Endothelial cell of umbilical vein (primary cell): Measurements from ENCODE around the gene IRF9. TPM values are rescaled to one million over a fixed set of nuclear protein-coding genes. Genes with fewer than 3 reads are reported as not detected.

Experiments used
- BruUV-seq: library from RNA; stranded (reverse); fragments of 400-500 nt; replicated peaks from 2 replicates; lab custom pipeline; 2021; lab: Mats Ljungman, UMichigan
- CTCF ChIA-PET: fragments of 300-600, 350-600 bp; sonication (Branson Sonifier 250); formaldehyde crosslinking; loops from one replicate; lab custom pipeline; 2021; ENCODE audit warnings: antibody characterized with exemption, inconsistent platforms; lab: Charles Lee
- POLR2A ChIA-PET: fragments of 300-600, 350-600 bp; sonication (Branson Sonifier 250); formaldehyde crosslinking; loops from one replicate; lab custom pipeline; 2021; ENCODE audit warnings: antibody characterized with exemption, inconsistent platforms; lab: Charles Lee
- DNase-seq: peaks from one replicate; pipeline ENCODE4 v3.0.0-alpha.2; 2011; ENCODE audit warnings: low read depth, low spot score
- FAIRE-seq: peaks from 2 replicates; lab custom pipeline; 2011; peaks lifted over from hg19 to GRCh38; lab: Jason Lieb, UNC
- H2AFZ ChIP-seq: 2 replicates; pipeline ENCODE4 v1.6.0; 2012; ENCODE audit warnings: low read depth, low read length, control low read depth, inconsistent platforms
- H3K27ac ChIP-seq: 2 replicates; pipeline ENCODE4 v1.5.1; 2011; ENCODE audit warnings: low read depth, mild to moderate bottlenecking, control low read depth, low read length, moderate library complexity; ENCODE audit not compliant: insufficient read depth
- H3K27me3 ChIP-seq, 2 experiments: 2 replicates each; pipeline versions ENCODE4 v1.6.0 to v1.6.1; 2011; ENCODE audit warnings: low read length in 2 of 2, mixed read lengths in 1 of 2; ENCODE audit not compliant: control insufficient read depth in 2 of 2, insufficient read depth in 2 of 2
- H3K36me3 ChIP-seq, 2 experiments: 2 replicates in 1 of 2; 3 replicates in 1 of 2; pipeline ENCODE4 v1.5.1; 2011; ENCODE audit warnings: low read length in 2 of 2, mild to moderate bottlenecking in 1 of 2, moderate library complexity in 1 of 2; ENCODE audit not compliant: control insufficient read depth in 2 of 2, insufficient read depth in 2 of 2; ENCODE audit errors: extremely low read depth in 1 of 2
- H3K4me1 ChIP-seq: 3 replicates; pipeline ENCODE4 v1.5.1; 2011; ENCODE audit warnings: mild to moderate bottlenecking, low read length; ENCODE audit not compliant: control insufficient read depth, insufficient read depth; ENCODE audit errors: extremely low read depth
- H3K4me2 ChIP-seq: 2 replicates; pipeline ENCODE4 v1.6.1; 2011; ENCODE audit warnings: low read length, control low read depth, mixed read lengths; ENCODE audit not compliant: insufficient read depth
- H3K4me3 ChIP-seq, 3 experiments: fragments of 200-600 bp in 1 of 3; sonication (generic), shearing (Covaris generic) in 1 of 3; replicated peaks in 1 of 3; 2 replicates each; pipeline ENCODE4 v1.5.1; 2011 to 2016; ENCODE audit warnings: control low read depth in 3 of 3, low read length in 3 of 3, mild to moderate bottlenecking in 2 of 3, inconsistent platforms in 1 of 3, low read depth in 1 of 3, moderate library complexity in 1 of 3; ENCODE audit not compliant: insufficient read depth in 1 of 3
- H3K79me2 ChIP-seq: 2 replicates; pipeline ENCODE4 v1.6.0; 2012; ENCODE audit warnings: low read length, inconsistent platforms; ENCODE audit not compliant: control insufficient read depth, insufficient read depth
- H3K9ac ChIP-seq: replicated peaks from 2 replicates; pipeline ENCODE3; 2011; ENCODE audit warnings: low read length, control low read depth; ENCODE audit not compliant: insufficient read depth; ENCODE audit errors: extremely low read depth
- H3K9me1 ChIP-seq: replicated peaks from 3 replicates; pipeline ENCODE4 v1.6.0; 2011; ENCODE audit warnings: mild to moderate bottlenecking, low read length; ENCODE audit not compliant: control insufficient read depth, insufficient read depth; ENCODE audit errors: extremely low read depth
- H3K9me3 ChIP-seq: replicated peaks from 2 replicates; pipeline ENCODE4 v1.5.1; 2012; ENCODE audit warnings: low read length, inconsistent platforms; ENCODE audit not compliant: control insufficient read depth, insufficient read depth
- H4K20me1 ChIP-seq: replicated peaks from 2 replicates; pipeline ENCODE3; 2011; ENCODE audit warnings: mild to moderate bottlenecking, low read length; ENCODE audit not compliant: control insufficient read depth, insufficient read depth; ENCODE audit errors: extremely low read depth
- CTCF ChIP-seq, 2 donors: IDR thresholded peaks; 1 replicate in 1 of 2; 2 replicates in 1 of 2; pipeline ENCODE4 v1.5.1; 2011; ENCODE audit warnings: low read length in 2 of 2, mild to moderate bottlenecking in 2 of 2, moderate library complexity in 2 of 2, control low read depth in 1 of 2, inconsistent platforms in 1 of 2, low read depth in 1 of 2; ENCODE audit not compliant: insufficient read depth in 1 of 2; ENCODE audit errors: extremely low read depth in 1 of 2
- EZH2 ChIP-seq: IDR thresholded peaks from 2 replicates; pipeline ENCODE4 v1.6.1; 2012; ENCODE audit warnings: borderline replicate concordance, low read depth, mild to moderate bottlenecking, moderate library complexity, low read length, inconsistent platforms; ENCODE audit not compliant: severe bottlenecking
- FOS ChIP-seq: IDR thresholded peaks from 2 replicates; pipeline ENCODE4 v1.6.1; 2011; ENCODE audit warnings: mild to moderate bottlenecking, low read length, moderate library complexity, borderline replicate concordance; ENCODE audit not compliant: insufficient read depth
- POLR2AphosphoS5 ChIP-seq: IDR thresholded peaks from 2 replicates; pipeline ENCODE4 v1.6.1; 2012; ENCODE audit warnings: low read depth, mild to moderate bottlenecking, control low read depth, low read length, moderate library complexity; ENCODE audit not compliant: insufficient read depth
- dilution Hi-C: fragments of 300-500 bp; cut with MboI; formaldehyde crosslinking; loops from one replicate; pipeline ENCODE4 v1.15.0; 2019; ENCODE audit warnings: low sequenced_read_pairs; ENCODE audit not compliant: extremely low pct_ligation_motif_present
- intact Hi-C: fragments of 100-400 bp; cut with micrococcal nuclease; formaldehyde crosslinking; loops from one replicate; pipeline ENCODE4 v1.10.0; 2022
- polyA plus RNA-seq, 4 experiments: library from polyadenylated mRNA; depleted of rRNA in 3 of 4; stranded (reverse) in 3 of 4; unstranded in 1 of 4; fragments of >200 nt; gene quantifications; 2 replicates each; pipeline versions ENCODE4 v1.2.1 to v1.2.3, GENCODE V29; 2011 to 2012; ENCODE audit warnings: missing spikeins in 1 of 4
- total RNA-seq: library from RNA; stranded (reverse); gene quantifications from 2 replicates; pipeline ENCODE4 v1.2.3, GENCODE V29; 2021

Gene IRF9
- total and polyA plus RNA-seq, 2 donors (not counting 3 experiments of a cell fraction or from before 2014, with no cell fraction given), result 44.6 to 46.1 TPM

GRCh38 chr14:24179294-24179960, 18.4 kb downstream of the IRF9 start:
- Histone ChIP-seq H3K4me1 (no peaks in the 10 kb centered on the region), H3K27ac (peak overlapping the region; percentile 30), H3K27me3 (no peaks in the 10 kb centered on the region), H2AFZ (no peak overlapping the region), H3K9me3 (no peaks in the 10 kb centered on the region), H3K4me3 (no peak overlapping the region), H4K20me1 (no peaks in the 10 kb centered on the region), H3K4me2 (no peak overlapping the region), H3K36me3 (peaks cover 0 to 29% of the 10 kb centered on the region in 2 experiments), H3K9ac (no peak overlapping the region), H3K79me2 (no peaks in the 10 kb centered on the region), H3K9me1 (no peaks in the 10 kb centered on the region)
- no peak for TF ChIP-seq CTCF (IDR thresholded peaks at IDR 0.05; ENCODE audit: extremely low read depth in 1 of 2, insufficient read depth in 1 of 2, low read depth in 1 of 2, low read length in 2 of 2)
- TF ChIP-seq EZH2, result no peak
- TF ChIP-seq FOS, result no peak
- no peak for TF ChIP-seq POLR2AphosphoS5
- FAIRE-seq (no peak), DNase-seq (no peak)
- intact Hi-C loops (no loop called here), dilution Hi-C loops (no loop called here)
- ChIA-PET CTCF (interaction anchor here (0.8 to 2.4 kb wide), 3 partner anchors 9 to 44 kb away, joined by 3 to 9 read pairs (median 5); partner anchors contain the start of genes IPO4, IRF9 and PSME1), POLR2A (no interaction called here)
- no TSS peak for BruUV-seq
